Femur (tissue), 1 donor: Measurements from ENCODE around the gene TMEM168.
"Not testable (repeated sequence)": the region's sequence is repeated elsewhere in the genome, so short reads cannot be mapped to it uniquely, and the experiment has no call there.

ENCODE experiments used
- DNase-seq: peaks from one replicate; pipeline ENCODE4 v3.0.0-alpha.2; 2017

Gene TMEM168, protein sequence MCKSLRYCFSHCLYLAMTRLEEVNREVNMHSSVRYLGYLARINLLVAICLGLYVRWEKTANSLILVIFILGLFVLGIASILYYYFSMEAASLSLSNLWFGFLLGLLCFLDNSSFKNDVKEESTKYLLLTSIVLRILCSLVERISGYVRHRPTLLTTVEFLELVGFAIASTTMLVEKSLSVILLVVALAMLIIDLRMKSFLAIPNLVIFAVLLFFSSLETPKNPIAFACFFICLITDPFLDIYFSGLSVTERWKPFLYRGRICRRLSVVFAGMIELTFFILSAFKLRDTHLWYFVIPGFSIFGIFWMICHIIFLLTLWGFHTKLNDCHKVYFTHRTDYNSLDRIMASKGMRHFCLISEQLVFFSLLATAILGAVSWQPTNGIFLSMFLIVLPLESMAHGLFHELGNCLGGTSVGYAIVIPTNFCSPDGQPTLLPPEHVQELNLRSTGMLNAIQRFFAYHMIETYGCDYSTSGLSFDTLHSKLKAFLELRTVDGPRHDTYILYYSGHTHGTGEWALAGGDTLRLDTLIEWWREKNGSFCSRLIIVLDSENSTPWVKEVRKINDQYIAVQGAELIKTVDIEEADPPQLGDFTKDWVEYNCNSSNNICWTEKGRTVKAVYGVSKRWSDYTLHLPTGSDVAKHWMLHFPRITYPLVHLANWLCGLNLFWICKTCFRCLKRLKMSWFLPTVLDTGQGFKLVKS

GRCh38 chr7:112789817-112790585 is at the start of gene TMEM168:
TMEM168 (minus strand) TSS chr7:112790393; CDS start chr7:112784825, 5,568 bp downstream.
- peak; percentile 86 for DNase-seq

DNA sequence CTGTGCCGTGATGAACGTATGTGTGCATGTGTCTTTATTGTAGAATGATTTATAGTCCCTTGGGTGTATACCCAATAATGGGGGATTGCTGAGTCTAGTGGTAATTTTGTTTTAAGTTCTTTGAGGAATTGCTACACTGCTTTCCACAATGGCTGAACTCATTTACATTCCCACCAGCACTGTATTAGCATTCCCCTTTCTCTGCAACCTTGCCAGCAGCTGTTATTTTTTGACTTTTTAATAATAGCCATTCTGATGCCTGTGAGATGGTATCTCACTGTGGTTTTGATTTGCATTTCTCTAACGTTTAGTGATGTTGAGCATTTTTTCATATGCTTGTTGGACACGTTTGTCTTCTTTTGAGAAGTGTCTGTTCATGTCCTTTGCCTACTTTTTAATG is 45.7 kb upstream of the TMEM168 start:
- DNase-seq: not testable (repeated sequence)

- no peak for DNase-seq
Observed at GRCh38 chr7:112833082-112833481, 42.9 kb upstream of the TMEM168 start.

GRCh38 chr7:112830769-112831168 is 40.6 kb upstream of the TMEM168 start:
- no peak for DNase-seq

DNA sequence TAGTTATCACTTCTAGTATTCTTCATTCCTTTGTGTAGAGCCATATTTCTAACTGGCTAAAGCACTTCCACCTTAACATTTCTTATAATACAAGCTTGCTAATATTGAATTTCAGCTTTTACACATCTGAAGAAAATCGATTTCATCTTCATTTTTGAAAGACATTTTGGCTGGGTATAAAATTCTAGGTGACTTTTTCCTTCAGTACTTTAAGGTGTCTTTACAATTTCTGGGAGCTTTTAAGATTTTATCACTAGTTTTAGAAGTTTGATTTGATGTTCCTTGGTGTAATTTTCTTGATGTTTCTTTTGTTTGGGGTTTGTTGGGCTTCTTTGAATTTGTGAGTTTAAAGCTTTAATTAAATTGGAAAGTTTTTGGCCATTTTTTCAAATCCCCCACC is 38.5 kb upstream of the TMEM168 start:
- DNase-seq: no peak

DNA sequence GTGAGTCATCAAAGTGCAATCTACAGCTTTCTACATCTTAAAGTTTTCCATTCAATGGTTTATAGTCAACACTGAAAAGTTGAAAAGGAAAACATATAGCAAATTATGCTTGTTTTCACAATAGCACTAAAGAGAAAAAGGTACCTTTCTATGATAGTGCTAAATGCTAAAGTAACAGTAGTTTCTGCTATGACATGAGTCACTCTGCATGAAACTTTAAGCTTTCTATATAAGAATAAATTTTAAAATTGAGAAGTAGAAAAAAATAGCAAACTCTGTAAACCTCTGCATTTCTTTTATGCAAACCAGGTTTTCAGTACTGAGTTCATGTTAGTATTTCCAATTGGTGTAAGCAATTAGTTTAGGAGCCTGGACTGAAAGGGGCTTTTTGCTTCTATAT is 31.2 kb upstream of the TMEM168 start:
- DNase-seq: no peak

DNA sequence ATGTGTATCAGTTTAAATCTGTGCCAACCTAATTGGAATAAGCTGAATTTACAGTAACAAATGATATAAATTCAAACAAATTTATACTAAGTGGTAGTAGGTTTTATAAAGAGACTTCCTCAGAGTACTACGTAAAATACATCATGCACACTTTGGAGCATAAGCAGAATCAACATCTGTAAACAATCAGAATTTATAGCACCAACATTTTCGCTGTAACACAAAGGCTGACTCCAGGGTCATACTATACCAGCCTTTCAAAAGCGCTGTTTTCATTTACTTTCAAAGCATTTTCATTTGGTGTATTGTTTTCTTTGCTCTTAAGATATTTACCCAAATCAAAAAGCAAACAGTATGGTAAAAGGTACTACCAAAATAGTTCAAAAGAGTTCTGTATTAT is 29.3 kb upstream of the TMEM168 start:
- no peak for DNase-seq

DNA sequence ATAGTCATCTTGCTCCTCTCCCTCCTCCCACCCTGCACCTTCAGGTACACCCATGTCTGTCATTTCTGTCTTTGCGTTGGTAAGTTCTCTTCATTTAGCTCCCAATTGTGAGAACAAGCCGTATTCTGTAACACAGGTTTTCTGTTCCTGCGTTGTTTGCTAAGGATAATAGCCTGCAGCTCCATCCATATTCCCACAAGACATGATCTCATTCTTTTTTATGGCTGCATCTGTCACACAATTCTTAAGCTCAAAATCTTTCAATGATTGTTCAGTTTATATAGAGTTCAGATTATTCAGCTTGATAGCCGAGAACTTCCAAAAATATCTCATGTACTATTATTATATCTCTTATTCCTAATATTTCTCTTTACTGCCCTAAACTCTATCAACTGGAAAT is 16.0 kb upstream of the TMEM168 start:
- no peak for DNase-seq

- DNase-seq: no peak
Observed at GRCh38 chr7:112802406-112802805, 12.2 kb upstream of the TMEM168 start.

- no peak for DNase-seq
Observed at GRCh38 chr7:112800486-112800885, 10.3 kb upstream of the TMEM168 start.

DNA sequence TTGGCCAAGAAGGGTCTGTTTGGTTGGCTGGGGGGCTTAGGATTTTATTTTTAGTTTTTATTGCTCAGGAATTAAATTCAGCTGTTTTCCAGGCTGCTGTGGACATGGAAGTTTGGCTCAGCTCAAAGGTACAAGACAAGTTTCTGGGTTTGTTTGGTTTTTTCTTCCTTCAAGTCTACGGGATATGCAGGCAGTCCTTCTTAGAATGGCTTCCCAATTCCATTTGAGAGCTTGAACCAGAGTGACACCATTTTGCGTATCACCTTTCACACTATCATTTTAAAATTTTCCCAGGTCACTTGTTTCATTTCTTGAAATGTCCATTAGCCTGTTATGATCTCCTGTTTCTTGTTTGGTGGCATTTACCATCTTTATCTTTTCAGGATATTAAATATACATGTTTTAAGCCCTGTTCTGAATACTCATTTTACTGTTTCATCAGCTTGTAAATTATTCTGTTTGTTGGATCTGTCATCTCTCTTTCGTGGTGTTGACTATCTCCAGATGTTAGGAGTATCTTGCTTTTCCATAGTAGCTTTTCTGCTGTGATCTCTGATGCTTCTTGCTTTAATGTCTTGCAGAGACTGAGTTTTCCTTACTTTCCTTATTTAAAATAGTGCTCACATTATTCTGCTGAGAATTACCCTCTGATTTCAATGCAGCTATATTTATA is 9.4 kb upstream of the TMEM168 start:
- no peak for DNase-seq

- no peak for DNase-seq
Observed at GRCh38 chr7:112798274-112799159, 8.3 kb upstream of the TMEM168 start.

DNA sequence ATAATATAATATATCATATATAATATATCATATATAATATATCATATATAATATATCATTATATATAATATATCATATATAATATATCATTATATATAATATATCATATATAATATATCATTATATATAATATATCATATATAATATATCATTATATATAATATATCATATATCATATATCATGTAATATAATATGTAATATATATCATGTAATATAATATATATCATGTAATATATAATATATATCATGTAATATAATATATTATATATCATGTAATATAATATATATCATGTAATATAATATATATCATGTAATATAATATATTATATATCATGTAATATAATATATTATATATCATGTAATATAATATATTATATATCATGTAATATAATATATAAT is 6.4 kb upstream of the TMEM168 start:
- not testable (repeated sequence) for DNase-seq

DNA sequence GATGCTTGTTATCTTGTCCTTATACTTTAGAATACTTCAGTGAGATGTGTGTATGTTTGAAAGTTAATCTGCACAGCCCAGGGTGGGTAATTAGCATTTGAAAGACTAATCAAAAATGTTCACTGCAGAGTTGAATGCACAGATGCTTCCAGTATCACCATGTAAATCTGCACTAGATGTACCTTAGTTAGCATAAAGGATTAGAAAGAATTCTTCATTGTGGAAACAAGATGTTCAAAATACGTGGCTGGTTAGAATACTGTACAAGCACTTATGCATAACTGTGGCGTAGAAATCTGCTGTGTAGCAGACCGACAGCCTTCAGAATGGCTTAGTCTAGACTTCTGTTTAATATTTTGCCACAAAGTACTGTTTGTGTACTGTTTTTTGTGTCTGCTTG is 2.2 kb upstream of the TMEM168 start:
- no peak for DNase-seq

DNA sequence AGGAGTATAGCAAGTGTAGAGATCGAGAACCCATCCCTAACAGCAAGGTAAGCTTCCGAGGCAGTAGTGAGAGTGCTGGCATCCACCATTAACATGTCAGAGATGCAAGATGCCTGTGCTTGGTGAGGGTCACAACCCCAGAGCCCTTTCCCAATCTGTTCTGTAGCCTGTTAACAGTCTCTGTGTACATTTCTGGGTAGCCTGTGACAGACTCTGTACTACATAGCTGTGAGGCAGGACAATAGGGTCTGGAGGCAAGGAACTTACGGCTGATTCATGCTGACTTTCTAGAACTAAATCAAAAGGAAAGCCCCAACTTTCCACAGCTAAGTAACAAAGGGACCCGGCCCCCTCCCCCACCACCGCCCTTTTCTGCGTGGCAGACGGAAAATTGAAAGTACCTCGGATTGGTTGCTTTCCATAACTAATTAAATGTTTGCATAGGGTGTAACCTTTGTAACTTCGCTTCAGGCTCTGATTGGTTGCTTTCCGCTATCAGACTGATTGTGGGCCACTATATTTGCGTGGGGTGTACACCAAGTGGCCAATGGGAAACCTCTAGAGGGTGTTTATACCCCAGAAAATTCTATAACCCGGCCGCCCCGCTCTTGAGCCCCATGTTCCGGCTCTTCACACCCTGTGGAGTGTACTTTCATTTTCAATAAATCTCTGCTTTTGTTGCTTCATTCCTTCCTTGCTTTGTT is 1.4 kb upstream of the TMEM168 start:
- no peak for DNase-seq

DNA sequence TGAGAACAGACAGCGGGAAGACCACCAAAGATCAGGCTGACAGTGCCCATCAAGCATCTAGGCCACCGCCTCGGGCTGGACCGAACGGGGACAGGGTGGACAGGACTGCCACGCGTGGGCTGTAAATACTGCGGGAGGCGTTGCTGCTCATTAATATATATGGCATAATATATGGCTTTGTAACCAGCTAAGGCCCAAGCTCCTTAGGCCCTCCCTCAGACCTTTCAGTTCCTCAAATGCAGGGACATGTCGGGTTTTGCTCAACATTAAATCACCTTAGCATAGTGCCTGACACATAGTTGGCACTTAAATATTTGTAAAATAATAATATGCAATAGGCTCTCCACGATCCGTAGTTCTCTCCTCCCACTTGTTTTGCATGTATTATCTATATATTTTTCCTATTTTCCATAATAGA is 402 bp upstream of the TMEM168 start:
- DNase-seq: no peak

DNA sequence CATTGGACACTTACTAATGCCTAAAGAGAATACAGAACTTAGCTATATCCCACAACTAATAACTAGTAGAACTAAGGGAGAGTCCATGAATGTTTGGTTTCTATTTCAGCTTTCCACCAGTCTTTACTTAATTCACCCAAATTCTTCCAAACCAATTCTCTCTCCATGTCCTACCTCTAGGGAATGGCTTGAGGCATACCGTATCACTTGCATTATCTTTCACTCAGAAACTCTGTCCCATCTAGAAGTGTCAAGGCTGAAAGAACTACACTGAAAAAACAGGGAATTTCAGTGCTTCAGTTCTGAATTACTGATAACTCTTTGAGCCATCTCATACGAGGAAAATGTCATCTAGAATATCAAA is 758 bp downstream of the TMEM168 start:
- no peak for DNase-seq

GRCh38 chr7:112788778-112789343 is 1.3 kb downstream of the TMEM168 start:
- DNase-seq: no peak

DNA sequence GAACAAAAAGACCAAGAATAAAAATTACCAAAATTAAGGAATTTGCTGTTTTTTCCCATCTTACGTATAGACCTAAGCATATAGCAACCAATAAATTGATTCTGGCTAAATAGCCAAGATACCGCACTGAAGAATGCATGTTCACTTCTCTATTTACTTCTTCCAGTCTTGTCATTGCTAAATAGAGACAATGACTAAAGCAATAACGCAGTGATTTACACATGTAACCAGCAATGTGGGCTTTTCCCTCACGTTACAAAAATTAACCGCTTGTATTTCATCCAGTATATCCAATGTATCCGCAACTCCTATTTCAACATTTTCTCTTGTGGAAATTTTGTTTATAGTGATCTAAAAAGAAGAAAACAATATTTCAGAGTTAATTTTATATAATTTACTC is 5.6 kb downstream of the TMEM168 start:
- no peak for DNase-seq

DNA sequence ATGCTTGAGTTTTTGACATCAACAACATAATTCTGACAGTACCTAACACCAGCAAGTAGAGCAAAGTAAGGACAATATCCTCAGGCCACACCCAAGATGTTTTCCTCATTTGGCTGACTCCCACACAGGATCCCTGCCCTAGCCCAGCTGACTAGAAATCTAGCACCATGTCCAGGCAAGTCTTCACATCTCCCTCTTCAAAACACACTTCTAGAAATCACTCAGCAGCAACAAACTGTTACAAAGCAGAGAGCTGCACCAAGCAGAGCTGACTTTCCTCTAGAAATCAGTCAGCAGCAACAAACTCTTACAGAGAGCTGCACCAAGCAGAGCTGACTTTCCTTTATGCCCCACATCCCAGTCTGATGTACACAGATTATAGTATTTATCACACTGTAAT is 7.7 kb downstream of the TMEM168 start:
- no peak for DNase-seq

GRCh38 chr7:112781558-112781957 is 8.6 kb downstream of the TMEM168 start:
- no peak for DNase-seq
